Renal cortical epithelial cell (primary cell): ENCODE results near the gene DSTYK. TPM values are rescaled to one million over a fixed set of nuclear protein-coding genes. Genes with fewer than 3 reads are reported as not detected.
"Not testable (repeated sequence)": the region's sequence is repeated elsewhere in the genome, so short reads cannot be mapped to it uniquely, and the experiment has no call there.

Experiments
- DNase-seq: peaks from one replicate; pipeline ENCODE4 v3.0.0-alpha.2; 2011; ENCODE audit warnings: low read depth
- total RNA-seq: library from RNA; depleted of rRNA; stranded (reverse); fragments of >200 nt; gene quantifications from 2 replicates; pipeline ENCODE4 v1.2.3, GENCODE V29; 2014

The DSTYK gene
- total RNA-seq, 1 donor from 2014 or later: 23.1 TPM

- no peak for DNase-seq
Observed at GRCh38 chr1:205240569-205240968, 29.1 kb upstream of the DSTYK start.

GRCh38 chr1:205240118-205240517 lies 28.6 kb upstream of the DSTYK start:
- no peak for DNase-seq

- DNase-seq: no peak
Observed at GRCh38 chr1:205239078-205239477, 27.6 kb upstream of the DSTYK start.

GRCh38 chr1:205237526-205238484 lies 26.3 kb upstream of the DSTYK start:
- no peak for DNase-seq

GRCh38 chr1:205236951-205237475 lies 25.5 kb upstream of the DSTYK start:
- DNase-seq: no peak

GRCh38 chr1:205236526-205236925 lies 25.0 kb upstream of the DSTYK start:
- DNase-seq: no peak

- DNase-seq: no peak
Observed at GRCh38 chr1:205235951-205236350, 24.4 kb upstream of the DSTYK start.

- not testable (repeated sequence) for DNase-seq
Observed at GRCh38 chr1:205233986-205234385, 22.5 kb upstream of the DSTYK start.

- no peak for DNase-seq
Observed at GRCh38 chr1:205232945-205233397, 21.5 kb upstream of the DSTYK start.

- DNase-seq: no peak
Observed at GRCh38 chr1:205232127-205232820, 20.8 kb upstream of the DSTYK start.

- no peak for DNase-seq
Observed at GRCh38 chr1:205230982-205231381, 19.5 kb upstream of the DSTYK start.

GRCh38 chr1:205229916-205230700 lies 18.6 kb upstream of the DSTYK start:
- DNase-seq: no peak

- peak; percentile 49 for DNase-seq
Observed at GRCh38 chr1:205229399-205229871, 17.9 kb upstream of the DSTYK start.

GRCh38 chr1:205228093-205228521 lies 16.6 kb upstream of the DSTYK start:
- DNase-seq: no peak

GRCh38 chr1:205227584-205228013 lies 16.1 kb upstream of the DSTYK start, which contains the start of gene TMCC2:
TMCC2 (plus strand) TSS chr1:205227946; CDS start chr1:205228565, 619 bp downstream.
- peak; percentile 33 for DNase-seq

- DNase-seq: peak; percentile 72
Observed at GRCh38 chr1:205226868-205227583, 15.5 kb upstream of the DSTYK start.

GRCh38 chr1:205225901-205226765 lies 14.6 kb upstream of the DSTYK start:
- DNase-seq: peak; percentile 54

- no peak for DNase-seq
Observed at GRCh38 chr1:205224736-205225135, 13.2 kb upstream of the DSTYK start.

GRCh38 chr1:205220421-205220820 lies 8.9 kb upstream of the DSTYK start:
- DNase-seq: no peak

GRCh38 chr1:205217418-205217817 lies 5.9 kb upstream of the DSTYK start:
- DNase-seq: no peak
